Tibial artery (tissue), 4 donors: Measurements from ENCODE around the gene DNAJC30.
"Not testable (repeated sequence)": the region's sequence is repeated elsewhere in the genome, so short reads cannot be mapped to it uniquely, and the experiment has no call there.

ENCODE experiments used
- DNase-seq, 2 donors: peaks; one replicate each; pipeline ENCODE4 v3.0.0-alpha.2; 2019
- H3K27ac ChIP-seq, 2 donors: fragments of 200-600 bp; sonication (generic) in 1 of 2; 1 replicate in 1 of 2; 2 replicates in 1 of 2; pipeline ENCODE4 v1.5.1; 2018 to 2019; ENCODE audit warnings: mild to moderate bottlenecking in 1 of 2
- H3K27me3 ChIP-seq, 2 donors: fragments of 200-600 bp; sonication (generic) in 1 of 2; one replicate each; pipeline versions ENCODE4 v1.5.1 to v1.6.0; 2016 to 2019
- H3K36me3 ChIP-seq, 3 donors: fragments of 200-600 bp; sonication (generic) in 2 of 3; one replicate each; pipeline ENCODE4 v1.5.1; 2016 to 2019; ENCODE audit warnings: mild to moderate bottlenecking in 2 of 3
- H3K4me1 ChIP-seq, 4 donors: fragments of 200-600 bp; sonication (generic) in 2 of 4; 1 replicate in 3 of 4; 2 replicates in 1 of 4; pipeline ENCODE4 v1.5.1; 2016 to 2019
- H3K4me3 ChIP-seq, 2 donors: fragments of 200-600 bp; sonication (generic) in 1 of 2; 1 replicate in 1 of 2; 2 replicates in 1 of 2; pipeline ENCODE4 v1.5.1; 2018 to 2019; ENCODE audit warnings: mild to moderate bottlenecking in 2 of 2
- H3K9me3 ChIP-seq, 3 donors: fragments of 200-600 bp; sonication (generic) in 1 of 3; one replicate each; pipeline ENCODE4 v1.5.1; 2016 to 2019
- CTCF ChIP-seq, 2 experiments: fragments of 200-600 bp in 1 of 2; fragments of 450-650 bp in 1 of 2; IDR thresholded peaks; one replicate each; pipeline ENCODE4 v1.5.1; 2017 to 2019; ENCODE audit warnings: antibody characterized with exemption in 2 of 2, mild to moderate bottlenecking in 1 of 2, moderate library complexity in 1 of 2
- intact Hi-C: fragments of 100-400 bp; cut with DNase I; formaldehyde crosslinking; loops from one replicate; pipeline ENCODE4 v1.15.0; 2023; ENCODE audit warnings: low total_unique reads

The DNAJC30 gene

GRCh38 chr7:73716318-73716890 is 33.2 kb upstream of the DNAJC30 start:
- TF ChIP-seq CTCF (IDR thresholded peaks at IDR 0.05), result no peak
- Histone ChIP-seq H3K36me3 (no peaks in the 10 kb centered on the region), H3K9me3 (no peaks in the 10 kb centered on the region), H3K27ac (peak overlapping the region; percentile 50 to 81), H3K4me1 (peaks cover 0 to 52% (median 48%) of the 10 kb centered on the region in 4 donors), H3K4me3 (peak overlapping the region in 1 of 2 donors; percentile 0), H3K27me3 (no peaks in the 10 kb centered on the region)
- intact Hi-C loops, result no loop called here
- DNase-seq, result no peak

DNA sequence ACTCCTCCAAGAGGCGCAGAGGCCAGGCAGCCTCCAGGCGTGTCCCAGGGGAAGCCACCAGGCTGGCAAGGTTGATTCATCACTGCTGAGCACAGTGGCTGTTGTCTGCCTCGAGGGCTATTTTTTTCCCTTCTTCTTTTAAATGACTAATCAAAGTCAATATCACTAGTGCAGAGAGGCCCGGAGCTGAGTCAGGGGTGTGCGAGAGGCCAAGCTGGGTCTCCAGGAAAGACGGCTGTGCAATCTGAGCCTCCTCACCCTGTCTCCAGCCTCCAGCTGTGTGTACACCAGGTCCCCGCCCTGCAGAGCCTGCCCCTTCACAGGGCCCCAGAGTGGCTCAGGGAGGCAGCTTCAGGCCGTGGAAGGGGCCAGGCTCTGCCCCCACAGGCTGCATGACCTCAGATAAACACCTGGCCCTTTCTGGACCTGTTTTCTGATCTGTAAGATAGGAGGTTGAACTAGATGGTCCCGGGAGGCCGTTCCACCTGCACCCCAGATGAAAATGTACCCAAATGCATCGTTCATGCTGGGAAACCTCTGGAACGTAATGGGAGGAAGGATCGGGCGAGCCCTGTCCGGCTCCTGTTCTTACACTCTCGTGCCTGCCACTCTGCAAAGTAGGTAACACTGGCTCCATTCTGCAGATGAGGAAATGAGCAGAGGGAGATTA is 32.5 kb upstream of the DNAJC30 start:
- Histone ChIP-seq H3K9me3 (no peaks in the 10 kb centered on the region), H3K27ac (peak overlapping the region in 1 of 2 donors; percentile 81), H3K4me1 (peaks cover 0 to 45% (median 42%) of the 10 kb centered on the region in 4 donors), H3K36me3 (no peaks in the 10 kb centered on the region), H3K27me3 (no peaks in the 10 kb centered on the region), H3K4me3 (no peak overlapping the region)
- no peak for DNase-seq
- intact Hi-C loops, result no loop called here
- no peak for TF ChIP-seq CTCF (IDR thresholded peaks at IDR 0.05)

- H3K36me3 ChIP-seq, H3K4me3 ChIP-seq, H3K27ac ChIP-seq, H3K9me3 ChIP-seq, DNase-seq, intact Hi-C loops, H3K27me3 ChIP-seq: not testable (repeated sequence)
- H3K4me1 ChIP-seq, result peaks cover 0 to 31% (median 24%) of the 10 kb centered on the region in 4 donors
These were observed 30.1 kb upstream of the DNAJC30 start for GRCh38 chr7:73713319-73713718.

DNA sequence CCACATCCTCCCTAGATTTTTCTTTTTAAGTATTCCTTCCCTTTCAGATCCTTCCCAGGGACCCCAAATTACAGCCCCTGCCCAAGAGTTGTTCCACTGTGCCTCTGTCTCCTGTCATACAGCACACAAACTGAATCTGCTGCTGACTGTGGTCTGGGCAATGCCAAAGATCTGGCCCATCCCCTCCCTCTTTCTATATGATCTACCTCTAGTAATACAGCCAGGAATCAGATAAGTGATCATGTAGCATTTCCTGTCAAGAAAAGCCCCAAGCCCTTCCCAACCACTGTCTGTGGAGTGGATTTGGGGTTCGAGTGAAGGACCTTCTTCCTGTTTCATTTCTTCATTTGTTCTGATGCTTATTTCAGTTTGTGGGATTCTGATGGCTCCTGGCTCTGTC is 29.5 kb upstream of the DNAJC30 start:
- Histone ChIP-seq H3K36me3 (peaks cover 0 to 10% (median 0%) of the 10 kb centered on the region in 3 donors), H3K4me3 (no peak overlapping the region), H3K27ac (no peak overlapping the region), H3K9me3 (no peaks in the 10 kb centered on the region), H3K4me1 (peaks cover 0 to 26% (median 18%) of the 10 kb centered on the region in 4 donors), H3K27me3 (no peaks in the 10 kb centered on the region)
- intact Hi-C loops, result no loop called here
- DNase-seq, result no peak
- no peak for TF ChIP-seq CTCF (IDR thresholded peaks at IDR 0.05)

GRCh38 chr7:73708961-73709549 is 25.8 kb upstream of the DNAJC30 start:
- Histone ChIP-seq H3K4me1 (peaks cover 0 to 31% (median 20%) of the 10 kb centered on the region in 4 donors), H3K27ac (no peak overlapping the region), H3K36me3 (peaks cover 0 to 10% (median 0%) of the 10 kb centered on the region in 3 donors), H3K4me3 (no peak overlapping the region), H3K9me3 (no peaks in the 10 kb centered on the region), H3K27me3 (no peaks in the 10 kb centered on the region)
- intact Hi-C loops, result no loop called here
- no peak for DNase-seq
- no peak for TF ChIP-seq CTCF (IDR thresholded peaks at IDR 0.05)

GRCh38 chr7:73707045-73707631 is 23.9 kb upstream of the DNAJC30 start:
- peak in 1 of 2 donors; percentile 60 for DNase-seq
- intact Hi-C loops, result no loop called here
- no peak overlapping the region for H3K27ac ChIP-seq

More at GRCh38 chr7:73707045-73707631, 23.9 kb upstream of the DNAJC30 start:
- Histone ChIP-seq H3K27me3 (no peaks in the 10 kb centered on the region), H3K9me3 (no peaks in the 10 kb centered on the region), H3K4me3 (no peak overlapping the region), H3K4me1 (peaks cover 0 to 36% (median 24%) of the 10 kb centered on the region in 4 donors), H3K36me3 (peaks cover 0 to 26% (median 6%) of the 10 kb centered on the region in 3 donors)
- TF ChIP-seq CTCF (IDR thresholded peaks at IDR 0.05), result no peak
